ENCODE measurements around the gene GNPAT.

DNA sequence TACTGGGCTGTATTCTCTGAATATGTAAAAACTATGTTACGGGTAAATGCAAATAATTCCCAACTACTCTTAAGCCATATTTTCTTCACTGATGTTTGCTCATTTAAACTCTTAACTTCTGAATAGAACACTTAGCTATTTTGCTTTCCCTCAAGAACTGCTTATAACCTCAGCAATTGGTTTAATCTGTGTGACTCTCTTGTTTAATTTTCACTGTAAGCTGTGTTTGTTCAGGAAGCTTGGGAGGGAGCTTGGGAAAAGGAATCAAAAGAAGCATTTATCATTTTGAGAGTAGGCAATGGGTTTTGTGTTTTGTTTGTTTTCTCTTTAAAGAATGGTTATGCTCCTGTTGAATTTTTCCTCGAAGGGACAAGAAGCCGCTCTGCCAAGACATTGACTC, 24.4 kb downstream of the GNPAT start:
- TF ChIP-seq EZH2 (IDR thresholded peaks at IDR 0.05; ENCODE audit: insufficient read depth, poor library complexity, severe bottlenecking): no peak
- no peak for TF ChIP-seq EZH2phosphoT487 (IDR thresholded peaks at IDR 0.05; ENCODE audit: insufficient read depth, low read depth)
